ENCODE measurements around the gene CNDP1.

Gene CNDP1

GRCh38 chr18:74632351-74632679, 98.0 kb downstream of the CNDP1 start:
- DNase-seq = no peak

GRCh38 chr18:74632856-74633255, 98.6 kb downstream of the CNDP1 start:
- DNase-seq = no peak

DNA sequence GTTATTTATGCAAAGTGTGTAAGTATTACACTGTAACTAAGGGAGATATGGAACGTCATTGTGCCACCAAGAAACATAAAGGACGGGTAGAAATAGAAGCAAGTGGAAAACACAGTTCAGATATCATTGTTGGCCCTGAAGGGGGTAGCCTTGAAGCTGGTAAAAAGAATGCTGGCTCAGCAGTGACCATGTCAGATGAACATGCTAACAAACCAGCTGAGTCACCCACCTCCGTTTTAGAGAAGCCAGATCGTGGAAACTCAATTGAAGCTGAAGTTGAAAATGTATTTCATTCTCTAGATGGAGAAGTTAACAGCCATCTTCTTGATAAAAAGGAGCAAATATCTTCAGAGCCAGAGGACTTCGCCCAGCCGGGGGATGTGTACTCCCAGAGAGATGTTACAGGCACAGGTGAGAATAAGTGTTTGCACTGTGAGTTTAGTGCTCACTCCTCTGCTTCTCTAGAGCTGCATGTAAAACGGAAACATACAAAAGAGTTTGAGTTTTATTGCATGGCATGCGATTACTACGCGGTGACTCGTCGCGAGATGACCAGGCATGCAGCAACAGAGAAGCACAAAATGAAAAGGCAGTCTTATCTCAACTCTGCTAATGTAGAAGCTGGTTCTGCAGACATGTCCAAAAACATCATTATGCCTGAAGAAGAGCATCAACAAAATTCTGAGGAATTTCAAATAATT, 99.5 kb downstream of the CNDP1 start:
- DNase-seq = peak; percentile 55

GRCh38 chr18:74635224-74635975, 101.1 kb downstream of the CNDP1 start:
- DNase-seq = no peak
